Measurements from ENCODE around the gene CDC42EP4.

GRCh38 chr17:73278049-73278464 is 33.7 kb downstream of the CDC42EP4 start:
- TF ChIP-seq POLR2AphosphoS5 (IDR thresholded peaks at IDR 0.05; ENCODE audit: low read depth) (no peak), CTCF (conservative IDR thresholded peaks at IDR 0.05; ENCODE audit: low read depth in 2 of 2) (no peak), NANOG (IDR thresholded peaks at IDR 0.05; ENCODE audit: borderline replicate concordance) (no peak), EZH2 (IDR thresholded peaks at IDR 0.05; ENCODE audit: low read depth, unreplicated experiment) (no peak), EZH2phosphoT487 (IDR thresholded peaks at IDR 0.05; ENCODE audit: unreplicated experiment) (no peak), JUNB (IDR thresholded peaks at IDR 0.05; ENCODE audit: unreplicated experiment) (no peak), CREB1 (CRISPR knock-in tag; IDR thresholded peaks at IDR 0.05; ENCODE audit: low read depth) (no peak), REST (IDR thresholded peaks at IDR 0.05; ENCODE audit: unreplicated experiment) (no peak), ZNF462 (CRISPR knock-in tag; IDR thresholded peaks at IDR 0.05) (no peak)
